SK-N-SH (cell line): ENCODE results near the gene KCNK4. TPM values are rescaled to one million over a fixed set of nuclear protein-coding genes. Genes with fewer than 3 reads are reported as not detected.

ENCODE experiments used
- CTCF ChIA-PET: fragments of 300-600, 350-600 bp; formaldehyde crosslinking; extraction: SDS; loops from one replicate; lab custom pipeline; 2021; lab: Yijun Ruan, JAX
- POLR2A ChIA-PET: fragments of 350-600 bp; sonication (Branson Sonifier 250); formaldehyde crosslinking; extraction: SDS; loops from one replicate; lab custom pipeline; 2020; ENCODE audit warnings: antibody characterized with exemption, inconsistent platforms; lab: Yijun Ruan, JAX
- DNase-seq: peaks from one replicate; pipeline ENCODE4 v3.0.0; 2012
- H2AFZ ChIP-seq: fragments of 200-600 bp; sonication (generic); 2 replicates; pipeline ENCODE4 v1.8.1; 2016; ENCODE audit warnings: antibody characterized with exemption, mild to moderate bottlenecking, low read depth
- H3F3A ChIP-seq: fragments of 200-600 bp; sonication (generic); replicated peaks from 2 replicates; pipeline ENCODE3; 2016; ENCODE audit warnings: antibody characterized with exemption, mild to moderate bottlenecking; ENCODE audit not compliant: insufficient read depth
- H3K27ac ChIP-seq, 2 experiments: fragments of 200-500 bp in 1 of 2; fragments of 200-600 bp in 1 of 2; sonication (Bioruptor generic) in 1 of 2; sonication (generic), shearing (Covaris generic) in 1 of 2; 2 replicates each; pipeline versions ENCODE4 v1.5.1 to v1.6.1; 2014 to 2016; ENCODE audit warnings: low read depth in 2 of 2, inconsistent platforms in 1 of 2, low read length in 1 of 2, mild to moderate bottlenecking in 1 of 2, mixed read lengths in 1 of 2
- H3K27me3 ChIP-seq: fragments of 200-600 bp; sonication (generic), shearing (Covaris generic); 2 replicates; pipeline ENCODE4 v1.6.1; 2016; ENCODE audit warnings: mixed run types; ENCODE audit not compliant: insufficient read depth
- H3K36me3 ChIP-seq, 2 experiments: fragments of 200-500 bp in 1 of 2; fragments of 200-600 bp in 1 of 2; sonication (Bioruptor generic) in 1 of 2; sonication (generic) in 1 of 2; replicated peaks in 1 of 2; 2 replicates each; pipeline versions ENCODE3 to v1.5.1; 2014 to 2016; ENCODE audit warnings: low read length in 1 of 2, mild to moderate bottlenecking in 1 of 2; ENCODE audit not compliant: insufficient read depth in 2 of 2, control insufficient read depth in 1 of 2
- H3K4me1 ChIP-seq, 2 experiments: fragments of 200-500 bp in 1 of 2; fragments of 200-600 bp in 1 of 2; sonication (Bioruptor generic) in 1 of 2; sonication (generic), shearing (Covaris generic) in 1 of 2; 2 replicates each; pipeline versions ENCODE4 v1.5.1 to v1.6.1; 2014 to 2016; ENCODE audit warnings: low read depth in 1 of 2, low read length in 1 of 2, mixed run types in 1 of 2; ENCODE audit not compliant: insufficient read depth in 2 of 2, control insufficient read depth in 1 of 2
- H3K4me2 ChIP-seq: fragments of 200-600 bp; sonication (generic), shearing (Covaris generic); 2 replicates; pipeline ENCODE4 v1.6.1; 2017; ENCODE audit warnings: mixed run types
- H3K4me3 ChIP-seq, 2 experiments: fragments of 200-500 bp in 1 of 2; fragments of 200-600 bp in 1 of 2; sonication (Bioruptor generic) in 1 of 2; sonication (generic), shearing (Covaris generic) in 1 of 2; 2 replicates each; pipeline versions ENCODE4 v1.5.1 to v1.8.1; 2014 to 2016; ENCODE audit warnings: low read depth in 2 of 2, inconsistent platforms in 1 of 2, low read length in 1 of 2, mild to moderate bottlenecking in 1 of 2, mixed read lengths in 1 of 2, moderate library complexity in 1 of 2
- H3K79me2 ChIP-seq: fragments of 200-600 bp; sonication (generic); 2 replicates; pipeline ENCODE4 v1.8.1; 2017; ENCODE audit warnings: mild to moderate bottlenecking; ENCODE audit not compliant: insufficient read depth
- H3K9ac ChIP-seq: fragments of 200-600 bp; sonication (generic); 2 replicates; pipeline ENCODE4 v1.6.1; 2017; ENCODE audit warnings: mixed run types
- H3K9me2 ChIP-seq: fragments of 200-600 bp; sonication (generic); 2 replicates; pipeline ENCODE4 v1.6.1; 2017; ENCODE audit warnings: mixed run types
- H3K9me3 ChIP-seq: fragments of 200-600 bp; sonication (generic); 2 replicates; pipeline ENCODE4 v1.6.1; 2017; ENCODE audit warnings: mixed run types, mild to moderate bottlenecking, moderate library complexity
- H4K20me1 ChIP-seq: fragments of 200-600 bp; sonication (generic); 2 replicates; pipeline ENCODE4 v1.6.1; 2017; ENCODE audit warnings: mild to moderate bottlenecking, mixed run types; ENCODE audit not compliant: insufficient read depth
- CHD2 ChIP-seq: fragments of 150-350 bp; IDR thresholded peaks from 2 replicates; pipeline ENCODE4 v1.6.1; 2018; ENCODE audit warnings: low read length; ENCODE audit not compliant: partially characterized antibody
- EZH2phosphoT487 ChIP-seq: fragments of 200-600 bp; sonication (generic); IDR thresholded peaks from 2 replicates; pipeline ENCODE4 v1.6.1; 2017; ENCODE audit warnings: low read depth, mixed run types, mild to moderate bottlenecking, antibody characterized with exemption, moderate library complexity, borderline replicate concordance
- GABPA ChIP-seq: IDR thresholded peaks from 2 replicates; pipeline ENCODE4 v1.4.0; 2012; ENCODE audit warnings: low read depth, mild to moderate bottlenecking
- JUND ChIP-seq: IDR thresholded peaks from 2 replicates; pipeline ENCODE4 v1.4.0; 2012
- POLR2AphosphoS5 ChIP-seq: IDR thresholded peaks from 2 replicates; pipeline ENCODE4 v1.6.1; 2012; ENCODE audit warnings: low read depth, low read length
- RFX5 ChIP-seq: IDR thresholded peaks from 2 replicates; pipeline ENCODE4 v1.6.1; 2012; ENCODE audit warnings: mild to moderate bottlenecking, improper control_type of control experiment, low read length
- TCF12 ChIP-seq: IDR thresholded peaks from 2 replicates; pipeline ENCODE4 v1.4.0; 2012
- WGBS: methylation state at CpG from one replicate; pipeline ENCODE4 v1.1.6; 2017; ENCODE audit warnings: low lambda C conversion rate; 5-methylcytosine and 5-hydroxymethylcytosine counted together
- polyA plus RNA-seq, 3 experiments: library from polyadenylated mRNA; depleted of rRNA; stranded (reverse); fragments of >200 nt; gene quantifications; 2 replicates each; pipeline ENCODE4 v1.2.3, GENCODE V29; 2012
- TF ChIP-seq, protein P1 (sequence below): IDR thresholded peaks from 2 replicates; pipeline ENCODE4 v1.6.1; 2012; ENCODE audit warnings: mild to moderate bottlenecking, low read depth, low read length, moderate library complexity
- TF ChIP-seq, protein P2 (sequence below): fragments of 150-350 bp; IDR thresholded peaks from 2 replicates; pipeline ENCODE4 v1.6.1; 2017; ENCODE audit warnings: antibody characterized with exemption, low read length, low read depth, borderline replicate concordance

Gene KCNK4
- polyA plus RNA-seq, 1 of the 3 experiments (the other 2 are of a cell fraction): 0.16 TPM

DNA sequence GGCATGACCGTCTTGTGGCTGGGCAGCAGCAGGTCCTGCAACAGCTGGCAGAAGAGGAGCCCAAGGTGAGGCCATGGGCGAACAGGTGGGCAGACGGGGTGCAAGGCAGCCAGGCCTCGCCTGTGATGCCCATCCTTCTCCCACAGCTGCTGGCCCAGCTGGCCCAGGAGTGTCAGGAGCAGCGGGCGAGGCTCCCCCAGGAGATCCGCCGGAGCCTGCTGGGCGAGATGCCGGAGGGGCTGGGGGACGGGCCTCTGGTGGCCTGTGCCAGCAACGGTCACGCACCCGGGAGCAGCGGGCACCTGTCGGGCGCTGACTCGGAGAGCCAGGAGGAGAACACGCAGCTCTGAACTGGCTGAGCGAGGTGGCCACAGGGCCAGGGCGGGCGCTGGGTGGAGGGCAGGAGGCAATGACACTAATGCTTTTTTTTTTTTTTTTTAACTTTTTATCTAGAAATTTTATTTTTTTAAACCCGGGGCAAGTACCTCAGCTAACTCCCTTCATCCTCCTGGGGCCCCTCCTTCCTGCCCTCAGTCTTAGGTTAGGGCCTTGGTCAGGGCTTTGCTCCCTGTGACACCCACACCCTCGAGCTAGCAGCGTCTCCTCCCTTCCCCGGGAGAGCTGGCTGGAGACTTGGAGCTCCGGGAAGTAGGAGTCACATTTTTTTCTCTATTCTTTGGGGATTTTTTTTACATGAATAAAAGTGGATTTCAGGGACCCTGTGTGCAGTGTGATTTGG lies 23.7 kb upstream of the KCNK4 start:
- Histone ChIP-seq H4K20me1 (no peaks in the 10 kb centered on the region), H3K79me2 (peaks cover 10% of the 10 kb centered on the region), H3K4me1 (peaks cover 12 to 60% of the 10 kb centered on the region in 2 experiments; a peak in 3 of 4 replicates), H3K9me2 (no peaks in the 10 kb centered on the region), H2AFZ (no peak overlapping the region), H3K27ac (peak overlapping the region; percentile 88 to 97; a peak in 3 of 4 replicates), H3K4me3 (no peak overlapping the region), H3K9ac (no peak overlapping the region), H3K36me3 (peaks cover 15 to 25% of the 10 kb centered on the region in 2 experiments), H3K9me3 (no peaks in the 10 kb centered on the region), H3F3A (peaks cover 34% of the 10 kb centered on the region), H3K27me3 (no peaks in the 10 kb centered on the region), H3K4me2 (no peak overlapping the region)
- DNase-seq: no peak
- no peak for TF ChIP-seq POLR2AphosphoS5
- no peak for TF ChIP-seq JUND
- TF ChIP-seq GABPA: no peak
- no peak for TF ChIP-seq EZH2phosphoT487
- TF ChIP-seq, protein P1, sequence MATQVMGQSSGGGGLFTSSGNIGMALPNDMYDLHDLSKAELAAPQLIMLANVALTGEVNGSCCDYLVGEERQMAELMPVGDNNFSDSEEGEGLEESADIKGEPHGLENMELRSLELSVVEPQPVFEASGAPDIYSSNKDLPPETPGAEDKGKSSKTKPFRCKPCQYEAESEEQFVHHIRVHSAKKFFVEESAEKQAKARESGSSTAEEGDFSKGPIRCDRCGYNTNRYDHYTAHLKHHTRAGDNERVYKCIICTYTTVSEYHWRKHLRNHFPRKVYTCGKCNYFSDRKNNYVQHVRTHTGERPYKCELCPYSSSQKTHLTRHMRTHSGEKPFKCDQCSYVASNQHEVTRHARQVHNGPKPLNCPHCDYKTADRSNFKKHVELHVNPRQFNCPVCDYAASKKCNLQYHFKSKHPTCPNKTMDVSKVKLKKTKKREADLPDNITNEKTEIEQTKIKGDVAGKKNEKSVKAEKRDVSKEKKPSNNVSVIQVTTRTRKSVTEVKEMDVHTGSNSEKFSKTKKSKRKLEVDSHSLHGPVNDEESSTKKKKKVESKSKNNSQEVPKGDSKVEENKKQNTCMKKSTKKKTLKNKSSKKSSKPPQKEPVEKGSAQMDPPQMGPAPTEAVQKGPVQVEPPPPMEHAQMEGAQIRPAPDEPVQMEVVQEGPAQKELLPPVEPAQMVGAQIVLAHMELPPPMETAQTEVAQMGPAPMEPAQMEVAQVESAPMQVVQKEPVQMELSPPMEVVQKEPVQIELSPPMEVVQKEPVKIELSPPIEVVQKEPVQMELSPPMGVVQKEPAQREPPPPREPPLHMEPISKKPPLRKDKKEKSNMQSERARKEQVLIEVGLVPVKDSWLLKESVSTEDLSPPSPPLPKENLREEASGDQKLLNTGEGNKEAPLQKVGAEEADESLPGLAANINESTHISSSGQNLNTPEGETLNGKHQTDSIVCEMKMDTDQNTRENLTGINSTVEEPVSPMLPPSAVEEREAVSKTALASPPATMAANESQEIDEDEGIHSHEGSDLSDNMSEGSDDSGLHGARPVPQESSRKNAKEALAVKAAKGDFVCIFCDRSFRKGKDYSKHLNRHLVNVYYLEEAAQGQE: no peak
- TF ChIP-seq, protein P2, sequence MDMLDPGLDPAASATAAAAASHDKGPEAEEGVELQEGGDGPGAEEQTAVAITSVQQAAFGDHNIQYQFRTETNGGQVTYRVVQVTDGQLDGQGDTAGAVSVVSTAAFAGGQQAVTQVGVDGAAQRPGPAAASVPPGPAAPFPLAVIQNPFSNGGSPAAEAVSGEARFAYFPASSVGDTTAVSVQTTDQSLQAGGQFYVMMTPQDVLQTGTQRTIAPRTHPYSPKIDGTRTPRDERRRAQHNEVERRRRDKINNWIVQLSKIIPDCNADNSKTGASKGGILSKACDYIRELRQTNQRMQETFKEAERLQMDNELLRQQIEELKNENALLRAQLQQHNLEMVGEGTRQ: no peak
- TF ChIP-seq CHD2: no peak
- no peak for TF ChIP-seq RFX5
- TF ChIP-seq TCF12: no peak
- whole genome bisulfite sequencing: 90% methylated on average over 21 of the region's 27 CpGs
- POLR2A ChIA-PET: interaction anchor here (0.7 to 6.5 kb wide), 4 partner anchors 21 to 1235 kb away, joined by 3 to 112 read pairs (median 4); partner anchors contain the start of genes FKBP2, NUDT22, PLCB3 and PPP1R14B
- CTCF ChIA-PET: interaction anchor here (0.8 to 6.9 kb wide), 5 partner anchors 13 to 92 kb away, joined by 3 to 89 read pairs (median 4); partner anchors contain the start of genes ESRRA, PLCB3 and RPS6KA4
